PC-3 (cell line): Measurements from ENCODE around the gene CAT.

Experiments
- EZH2 ChIP-seq: fragments of 300-600 bp; sonication (generic); IDR thresholded peaks from one replicate; pipeline ENCODE4 v1.6.1; 2017; ENCODE audit warnings: antibody characterized with exemption, mild to moderate bottlenecking, low read length; ENCODE audit not compliant: unreplicated experiment
- TF ChIP-seq, protein P1 (sequence below): fragments of 300-600 bp; sonication (generic); conservative IDR thresholded peaks from 2 replicates; pipeline ENCODE4 v1.5.1; 2017; ENCODE audit warnings: antibody characterized with exemption, low read depth, mild to moderate bottlenecking, low read length

DNA sequence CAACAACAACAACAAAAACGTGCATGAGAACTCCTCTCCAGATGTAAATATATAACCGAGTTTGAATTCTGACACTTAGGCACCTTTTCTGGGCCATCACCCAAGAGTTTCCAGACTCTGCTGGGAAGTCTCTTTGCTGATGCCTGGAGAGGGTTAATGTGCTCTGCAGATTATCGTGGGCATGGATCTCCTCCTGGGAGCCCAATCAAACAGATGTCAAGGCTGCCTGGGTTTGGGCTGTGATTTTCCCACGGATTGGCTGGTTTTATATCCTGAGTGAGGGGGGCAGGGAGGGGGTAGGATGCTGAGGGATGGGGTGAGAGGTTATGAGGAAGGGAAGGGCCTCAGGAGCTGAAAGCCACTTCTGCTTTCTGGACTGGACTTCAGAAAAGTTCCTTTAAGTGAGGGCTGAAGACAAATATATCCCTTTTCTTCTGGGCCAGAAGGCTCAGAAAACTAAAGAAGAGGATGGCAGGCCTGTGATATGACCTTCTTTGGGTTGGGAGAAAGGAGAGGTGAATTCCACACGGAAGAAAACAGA is 70.7 kb downstream of the CAT start:
- TF ChIP-seq, protein P1, sequence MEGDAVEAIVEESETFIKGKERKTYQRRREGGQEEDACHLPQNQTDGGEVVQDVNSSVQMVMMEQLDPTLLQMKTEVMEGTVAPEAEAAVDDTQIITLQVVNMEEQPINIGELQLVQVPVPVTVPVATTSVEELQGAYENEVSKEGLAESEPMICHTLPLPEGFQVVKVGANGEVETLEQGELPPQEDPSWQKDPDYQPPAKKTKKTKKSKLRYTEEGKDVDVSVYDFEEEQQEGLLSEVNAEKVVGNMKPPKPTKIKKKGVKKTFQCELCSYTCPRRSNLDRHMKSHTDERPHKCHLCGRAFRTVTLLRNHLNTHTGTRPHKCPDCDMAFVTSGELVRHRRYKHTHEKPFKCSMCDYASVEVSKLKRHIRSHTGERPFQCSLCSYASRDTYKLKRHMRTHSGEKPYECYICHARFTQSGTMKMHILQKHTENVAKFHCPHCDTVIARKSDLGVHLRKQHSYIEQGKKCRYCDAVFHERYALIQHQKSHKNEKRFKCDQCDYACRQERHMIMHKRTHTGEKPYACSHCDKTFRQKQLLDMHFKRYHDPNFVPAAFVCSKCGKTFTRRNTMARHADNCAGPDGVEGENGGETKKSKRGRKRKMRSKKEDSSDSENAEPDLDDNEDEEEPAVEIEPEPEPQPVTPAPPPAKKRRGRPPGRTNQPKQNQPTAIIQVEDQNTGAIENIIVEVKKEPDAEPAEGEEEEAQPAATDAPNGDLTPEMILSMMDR, result no peak
- no peak for TF ChIP-seq EZH2
